Renal pelvis (tissue), 12 donors: ENCODE measurements around the gene URI1. TPM values are rescaled to one million over a fixed set of nuclear protein-coding genes. Genes with fewer than 3 reads are reported as not detected.
"Not testable (repeated sequence)": the region's sequence is repeated elsewhere in the genome, so short reads cannot be mapped to it uniquely, and the experiment has no call there.

ENCODE experiments used
- DNase-seq: peaks from one replicate; pipeline ENCODE4 v3.0.0-alpha.2; 2013
- long read RNA-seq, 16 experiments: transcript quantifications; one replicate each; lab custom pipeline, GENCODE V29; 2026
- polyA plus RNA-seq, 3 donors: library from polyadenylated mRNA; unstranded; fragments of 120-200 nt; gene quantifications; one replicate each; pipeline ENCODE4 v1.2.1, GENCODE V29; 2013; ENCODE audit not compliant: insufficient read length in 3 of 3

The URI1 gene, protein sequence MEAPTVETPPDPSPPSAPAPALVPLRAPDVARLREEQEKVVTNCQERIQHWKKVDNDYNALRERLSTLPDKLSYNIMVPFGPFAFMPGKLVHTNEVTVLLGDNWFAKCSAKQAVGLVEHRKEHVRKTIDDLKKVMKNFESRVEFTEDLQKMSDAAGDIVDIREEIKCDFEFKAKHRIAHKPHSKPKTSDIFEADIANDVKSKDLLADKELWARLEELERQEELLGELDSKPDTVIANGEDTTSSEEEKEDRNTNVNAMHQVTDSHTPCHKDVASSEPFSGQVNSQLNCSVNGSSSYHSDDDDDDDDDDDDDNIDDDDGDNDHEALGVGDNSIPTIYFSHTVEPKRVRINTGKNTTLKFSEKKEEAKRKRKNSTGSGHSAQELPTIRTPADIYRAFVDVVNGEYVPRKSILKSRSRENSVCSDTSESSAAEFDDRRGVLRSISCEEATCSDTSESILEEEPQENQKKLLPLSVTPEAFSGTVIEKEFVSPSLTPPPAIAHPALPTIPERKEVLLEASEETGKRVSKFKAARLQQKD
- 100 to 1,000 TPM in 2 of 3 donors, 10 to 100 TPM in 1; 85.8 to 112 (median 104) TPM for polyA plus RNA-seq
- long read RNA-seq, donor 1, transcript URI1-211 (3 exons, 1,032 nt) = major isoform, 5 of 35 reads
- long read RNA-seq, donor 1, partial matches to known transcripts = 23 of 35 reads
- long read RNA-seq, donor 1, other reads (novel, unspliced or antisense) = 0 of 35 reads
- long read RNA-seq, donor 2, transcript URI1-211 (3 exons, 1,032 nt) = minor isoform, 10 of 89 reads
- long read RNA-seq, donor 2, transcript URI1-202 (11 exons, 3,444 nt) = major isoform, 17 of 89 reads
- long read RNA-seq, donor 2, transcript URI1-206 (10 exons, 2,495 nt) = minor isoform, 5 of 89 reads
- long read RNA-seq, donor 2, partial matches to known transcripts = 57 of 89 reads
- long read RNA-seq, donor 2, other reads (novel, unspliced or antisense) = 0 of 89 reads
- long read RNA-seq, donor 3, transcript URI1-211 (3 exons, 1,032 nt) = minor isoform, 6 of 49 reads
- long read RNA-seq, donor 3, transcript URI1-202 (11 exons, 3,444 nt) = major isoform, 12 of 49 reads
- long read RNA-seq, donor 3, partial matches to known transcripts = 29 of 49 reads
- long read RNA-seq, donor 3, other reads (novel, unspliced or antisense) = 0 of 49 reads
- long read RNA-seq, donor 4, transcript URI1-211 (3 exons, 1,032 nt) = minor isoform, 5 of 55 reads
- long read RNA-seq, donor 4, transcript URI1-202 (11 exons, 3,444 nt) = major isoform, 8 of 55 reads
- long read RNA-seq, donor 4, partial matches to known transcripts = 41 of 55 reads
- long read RNA-seq, donor 4, other reads (novel, unspliced or antisense) = 0 of 55 reads
- long read RNA-seq, donor 5, transcript URI1-202 (11 exons, 3,444 nt) = major isoform, 5 of 8 reads
- long read RNA-seq, donor 5, partial matches to known transcripts = 0 of 8 reads
- long read RNA-seq, donor 5, other reads (novel, unspliced or antisense) = 0 of 8 reads
- long read RNA-seq, donor 6, transcript URI1-211 (3 exons, 1,032 nt) = major isoform, 14 of 86 reads
- long read RNA-seq, donor 6, transcript URI1-202 (11 exons, 3,444 nt) = minor isoform, 8 of 86 reads
- long read RNA-seq, donor 6, partial matches to known transcripts = 61 of 86 reads
- long read RNA-seq, donor 6, other reads (novel, unspliced or antisense) = 0 of 86 reads
- long read RNA-seq, donor 7, transcript URI1-202 (11 exons, 3,444 nt) = major isoform, 10 of 58 reads
- long read RNA-seq, donor 7, transcript URI1-211 (3 exons, 1,032 nt) = minor isoform, 7 of 58 reads
- long read RNA-seq, donor 7, partial matches to known transcripts = 37 of 58 reads
- long read RNA-seq, donor 7, other reads (novel, unspliced or antisense) = 0 of 58 reads
- long read RNA-seq, donor 8, partial matches to known transcripts = 13 of 17 reads
- long read RNA-seq, donor 8, other reads (novel, unspliced or antisense) = 0 of 17 reads
- long read RNA-seq, donor 9, transcript URI1-211 (3 exons, 1,032 nt) = minor isoform, 7 of 93 reads
- long read RNA-seq, donor 9, transcript URI1-202 (11 exons, 3,444 nt) = major isoform, 18 of 93 reads
- long read RNA-seq, donor 9, partial matches to known transcripts = 65 of 93 reads
- long read RNA-seq, donor 9, other reads (novel, unspliced or antisense) = 0 of 93 reads
- long read RNA-seq, donor 10, transcript URI1-202 (11 exons, 3,444 nt) = major isoform, 7 of 65 reads
- long read RNA-seq, donor 10, transcript URI1-211 (3 exons, 1,032 nt) = minor isoform, 6 of 65 reads
- long read RNA-seq, donor 10, partial matches to known transcripts = 48 of 65 reads
- long read RNA-seq, donor 10, other reads (novel, unspliced or antisense) = 0 of 65 reads
- long read RNA-seq, donor 11, partial matches to known transcripts = 19 of 25 reads
- long read RNA-seq, donor 11, other reads (novel, unspliced or antisense) = 0 of 25 reads
- long read RNA-seq, donor 12, transcript URI1-211 (3 exons, 1,032 nt) = minor isoform, 5 of 116 reads
- long read RNA-seq, donor 12, transcript URI1-202 (11 exons, 3,444 nt) = major isoform, 10 of 116 reads
- long read RNA-seq, donor 12, partial matches to known transcripts = 97 of 116 reads
- long read RNA-seq, donor 12, other reads (novel, unspliced or antisense) = 0 of 116 reads
- long read RNA-seq, donor 13, transcript URI1-211 (3 exons, 1,032 nt) = major isoform, 5 of 9 reads
- long read RNA-seq, donor 13, partial matches to known transcripts = 0 of 9 reads
- long read RNA-seq, donor 13, other reads (novel, unspliced or antisense) = 0 of 9 reads
- long read RNA-seq, donor 14 = 0 reads
- long read RNA-seq, donor 15, transcript URI1-202 (11 exons, 3,444 nt) = major isoform, 12 of 86 reads
- long read RNA-seq, donor 15, transcript URI1-211 (3 exons, 1,032 nt) = minor isoform, 10 of 86 reads
- long read RNA-seq, donor 15, transcript URI1-206 (10 exons, 2,495 nt) = minor isoform, 8 of 86 reads
- long read RNA-seq, donor 15, partial matches to known transcripts = 56 of 86 reads
- long read RNA-seq, donor 15, other reads (novel, unspliced or antisense) = 0 of 86 reads
- long read RNA-seq, donor 16, transcript URI1-211 (3 exons, 1,032 nt) = minor isoform, 6 of 62 reads
- long read RNA-seq, donor 16, transcript URI1-202 (11 exons, 3,444 nt) = major isoform, 11 of 62 reads
- long read RNA-seq, donor 16, transcript URI1-206 (10 exons, 2,495 nt) = minor isoform, 5 of 62 reads
- long read RNA-seq, donor 16, partial matches to known transcripts = 40 of 62 reads
- long read RNA-seq, donor 16, other reads (novel, unspliced or antisense) = 0 of 62 reads

DNA sequence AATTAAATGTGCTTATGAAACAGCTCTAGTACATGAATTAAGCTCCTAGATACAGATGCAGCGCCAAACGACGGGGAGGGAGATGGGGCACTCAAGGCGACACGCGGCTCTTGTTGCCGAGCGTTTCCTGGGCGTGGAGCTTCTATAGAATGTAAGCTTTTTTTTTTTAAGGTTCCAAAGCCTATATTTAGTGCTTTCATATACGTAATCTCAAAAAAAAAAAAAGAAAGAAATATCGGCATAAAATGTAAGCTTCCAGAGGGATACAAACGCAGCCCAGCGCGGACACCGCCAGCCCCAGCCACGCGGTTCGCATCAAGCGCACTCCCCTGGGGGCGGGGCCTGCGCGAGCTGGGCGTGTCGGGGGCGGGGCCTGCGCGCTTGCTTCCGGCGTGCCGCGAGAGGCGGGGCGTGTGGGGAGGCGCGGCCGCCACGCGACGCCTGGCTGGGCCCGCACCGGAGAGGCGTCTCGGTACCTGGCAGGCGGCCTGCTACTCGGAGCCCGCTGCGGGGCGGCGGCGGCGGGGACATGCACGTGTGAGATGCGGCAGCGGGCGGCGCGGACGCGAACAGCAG lies at the start of gene URI1:
Gene URI1, plus strand, starts transcription at position 412 of the 576 bp plus-strand sequence. CDS start 309 bp downstream, outside the sequence.
- DNase-seq = peak; percentile 86

DNA sequence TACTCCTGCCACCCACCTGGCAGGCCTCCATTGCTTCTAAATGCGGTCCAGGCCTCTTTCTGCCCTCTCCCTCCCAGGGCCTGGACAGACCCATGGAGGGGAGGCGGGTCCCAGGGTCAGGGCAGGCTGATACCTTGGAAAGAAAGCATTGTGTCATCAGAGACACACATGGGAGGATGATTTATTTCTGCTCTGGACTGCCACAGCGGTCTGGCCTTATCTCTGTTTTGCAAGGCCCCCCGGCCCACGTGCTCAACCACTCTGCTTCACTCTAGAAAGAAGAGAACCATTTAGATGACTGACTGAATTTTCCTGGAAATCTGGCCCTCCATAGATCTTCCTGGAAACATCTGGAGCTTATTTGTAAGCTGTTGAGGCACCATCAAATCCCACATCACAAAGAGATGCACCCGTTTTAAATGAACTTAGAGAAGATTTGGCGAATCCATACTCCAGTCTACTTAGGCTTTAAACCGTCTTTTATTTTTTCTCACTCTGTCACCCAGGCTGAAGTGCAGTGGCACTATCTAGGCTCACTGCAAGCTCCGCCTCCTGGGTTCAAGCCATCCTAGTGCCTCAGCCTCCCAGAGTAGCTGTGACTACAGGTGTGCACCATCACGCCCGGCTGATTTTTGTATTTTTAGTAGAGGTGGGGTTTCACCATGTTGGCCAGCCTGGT lies 48.3 kb upstream of the URI1 start:
- DNase-seq = no peak

DNA sequence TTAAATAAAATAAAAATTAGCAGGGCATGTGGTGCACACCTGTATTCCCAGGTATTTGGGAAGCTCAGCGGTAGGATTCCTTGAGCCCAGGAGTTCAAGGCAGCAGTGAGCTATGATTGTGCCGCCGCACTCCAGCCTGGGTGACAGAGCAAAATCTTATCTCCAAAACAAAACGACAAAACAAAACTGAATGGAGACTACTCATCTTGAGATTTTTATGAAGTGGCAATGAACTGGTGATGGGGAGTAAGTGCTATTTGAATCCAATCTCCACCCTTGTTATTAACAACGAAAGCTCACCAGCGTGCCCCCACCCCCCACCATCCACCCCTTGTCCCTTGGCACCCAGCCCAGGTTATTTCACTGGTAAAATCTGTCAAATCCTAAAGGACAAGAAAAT lies 45.2 kb upstream of the URI1 start:
- DNase-seq = no peak

DNA sequence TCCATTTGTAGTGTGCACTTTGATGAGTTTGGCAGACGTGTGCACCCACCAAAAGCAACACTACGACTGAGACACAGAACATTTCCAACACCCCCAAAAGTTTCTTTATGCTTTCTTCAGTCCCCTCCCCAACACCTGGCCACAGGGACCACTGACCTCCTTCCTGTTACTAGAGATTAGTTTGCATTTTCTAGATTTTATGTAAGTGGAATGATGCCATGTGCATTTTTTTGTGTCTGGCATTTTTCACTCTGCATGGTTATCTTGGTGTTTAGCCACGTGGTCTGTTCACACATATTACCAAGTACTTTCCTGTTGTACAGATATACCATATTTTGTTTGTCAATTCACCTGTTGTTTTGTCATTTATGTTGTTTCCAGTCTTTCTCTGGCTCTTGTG lies 44.6 kb upstream of the URI1 start:
- no peak for DNase-seq

DNA sequence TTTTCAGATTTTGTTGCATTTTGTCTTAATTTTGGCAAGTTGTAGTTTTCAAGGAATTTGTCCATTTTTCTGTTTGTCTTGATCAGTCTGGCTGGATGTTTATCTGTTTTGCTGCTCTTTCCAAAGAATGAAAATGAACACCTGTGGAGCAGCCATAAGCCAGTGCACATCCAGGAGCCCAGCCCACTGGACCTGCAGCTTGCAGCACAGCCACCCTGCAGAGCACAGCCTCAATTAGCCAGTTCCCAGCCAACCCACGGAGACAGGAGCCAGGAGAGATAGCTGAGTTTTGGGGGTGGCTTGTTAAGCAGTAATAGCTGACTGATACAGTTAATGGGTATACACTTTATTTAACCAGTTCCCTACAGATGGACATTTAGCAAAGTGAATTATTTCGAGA lies 38.0 kb upstream of the URI1 start:
- no peak for DNase-seq

DNA sequence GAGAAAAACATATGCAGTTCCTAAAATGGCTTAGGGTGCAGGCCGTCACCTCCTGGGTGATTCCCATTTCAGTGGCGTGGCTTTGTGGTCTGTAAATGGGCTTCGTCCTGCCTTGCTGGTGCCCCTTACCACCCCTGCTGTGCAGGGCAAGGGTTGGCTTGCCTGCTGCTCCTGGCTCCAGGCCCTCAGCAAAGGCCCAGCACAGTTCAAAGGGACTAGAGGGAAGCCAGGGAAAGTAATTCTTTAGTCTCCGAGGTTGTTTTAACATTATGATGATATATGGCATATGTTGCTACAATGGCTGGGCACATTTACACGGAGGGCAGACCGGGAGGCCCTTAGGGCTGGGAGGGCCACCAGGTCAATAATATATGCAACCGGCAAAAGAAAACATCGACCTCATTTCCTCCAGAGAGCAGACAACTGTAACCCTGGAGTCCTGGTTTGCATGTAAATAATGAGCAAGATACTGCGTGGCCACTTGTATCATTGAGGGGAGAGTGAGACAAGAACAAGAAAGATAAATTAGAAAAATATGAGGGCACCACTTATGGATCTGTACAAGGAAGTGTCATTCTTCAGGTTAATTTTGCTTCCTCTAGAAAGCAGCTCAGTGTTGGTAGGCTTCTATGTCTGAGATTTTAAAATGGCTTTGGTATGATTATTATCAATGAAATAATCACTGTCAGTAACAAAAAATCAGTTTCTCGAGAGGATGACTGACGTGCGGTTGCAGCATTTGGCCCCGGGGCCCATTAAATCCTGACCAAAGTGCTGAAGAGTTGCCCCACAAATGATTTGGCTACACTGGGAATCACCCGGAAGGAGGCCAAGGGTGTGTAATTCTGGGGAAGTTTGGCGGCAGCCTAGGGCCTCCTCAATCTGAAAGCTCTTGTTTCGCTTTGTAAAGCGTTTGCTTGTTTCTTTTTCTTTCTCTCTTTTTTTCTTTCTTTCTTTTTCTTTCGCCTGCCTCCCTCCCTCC lies 32.8 kb upstream of the URI1 start:
- no peak for DNase-seq

DNA sequence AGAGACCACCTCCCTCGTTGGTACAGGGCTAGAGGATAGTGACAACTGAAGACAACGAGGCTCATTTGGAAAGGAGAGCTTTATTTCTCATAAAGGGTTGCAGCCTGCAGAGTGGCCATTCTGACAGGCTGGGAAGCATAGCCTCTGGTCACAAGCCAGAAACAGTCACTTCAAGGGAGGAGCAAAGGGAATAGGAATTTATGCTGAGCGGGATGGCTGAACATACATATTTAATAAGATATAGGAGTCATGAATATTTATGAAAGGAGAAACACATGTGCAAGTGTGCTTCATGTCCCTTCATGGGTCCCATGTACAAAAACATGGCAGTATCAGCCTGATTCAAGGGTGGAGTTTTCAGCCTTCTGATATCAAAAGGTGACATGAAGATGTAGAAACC lies 27.1 kb upstream of the URI1 start:
- no peak for DNase-seq

DNA sequence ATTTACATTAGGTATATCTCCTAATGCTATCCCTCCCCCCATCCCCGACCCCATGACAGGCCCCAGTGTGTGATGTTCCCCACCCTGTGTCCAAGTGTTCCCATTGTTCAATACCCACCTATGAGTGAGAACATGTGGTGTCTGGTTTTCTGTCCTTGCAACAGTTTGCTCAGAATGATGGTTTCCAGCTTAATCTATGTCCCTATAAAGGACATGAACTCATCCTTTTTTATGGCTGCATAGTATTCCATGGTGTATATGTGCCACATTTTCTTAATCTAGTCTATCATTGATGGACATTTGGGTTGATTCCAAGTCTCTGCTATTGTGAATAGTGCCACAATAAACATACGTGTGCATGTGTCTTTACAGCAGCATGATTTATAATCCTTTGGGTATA lies 26.2 kb upstream of the URI1 start:
- not testable (repeated sequence) for DNase-seq

DNA sequence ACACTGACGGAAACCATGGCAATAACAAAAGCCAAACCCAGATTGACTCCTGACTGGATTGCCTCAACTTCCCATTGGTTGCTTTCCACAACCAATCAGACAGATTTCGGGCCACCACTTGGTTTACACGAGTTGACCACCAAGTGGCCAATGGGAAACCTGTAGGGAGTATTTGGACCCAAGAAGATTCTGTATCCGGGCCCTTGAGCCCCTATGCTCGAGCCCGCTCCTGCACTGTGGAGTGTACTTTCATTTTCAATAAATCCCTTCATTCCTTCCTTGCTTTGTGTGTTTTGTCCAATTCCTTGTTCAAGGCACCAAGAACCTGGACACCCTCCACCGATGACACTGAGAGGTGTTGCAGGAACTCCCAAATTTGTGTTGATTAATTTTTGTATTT lies 24.1 kb upstream of the URI1 start:
- no peak for DNase-seq

DNA sequence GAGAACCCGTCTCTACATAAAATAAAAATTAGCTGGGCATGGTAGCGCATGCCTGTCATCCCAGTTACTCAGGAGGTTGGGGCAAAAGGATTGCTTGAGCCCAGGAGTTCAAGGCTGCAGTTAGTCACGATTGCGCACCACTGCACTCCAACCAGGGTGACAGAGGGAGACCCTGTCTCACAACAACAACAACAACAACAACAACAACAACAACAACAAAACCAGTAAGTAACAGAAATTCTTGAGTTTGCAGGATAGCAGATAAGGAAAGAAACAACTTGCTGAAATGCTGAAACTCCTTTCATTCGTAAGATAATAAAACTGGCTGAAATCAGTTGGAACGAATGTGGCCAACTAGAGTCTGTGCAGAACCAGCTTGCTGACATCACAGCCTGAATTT lies 23.1 kb upstream of the URI1 start:
- no peak for DNase-seq

DNA sequence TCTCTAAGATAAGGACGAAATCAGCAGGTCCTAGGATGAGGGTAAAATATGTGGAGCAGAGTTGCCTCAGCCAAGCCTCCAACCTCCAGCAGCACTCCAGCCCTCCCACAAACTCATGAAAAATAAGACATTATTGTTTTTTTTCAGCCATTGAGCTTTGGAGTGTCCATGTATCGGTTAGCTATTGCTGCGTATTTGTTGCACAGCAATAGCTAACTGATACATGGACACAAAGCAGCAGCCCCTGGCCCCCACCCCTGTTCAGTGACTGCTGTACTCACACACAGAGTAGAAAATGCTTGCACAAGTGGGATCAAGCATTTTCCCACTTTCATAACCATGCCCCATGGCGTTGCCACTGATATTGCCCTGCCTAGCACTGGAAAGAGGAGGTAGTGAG lies 19.1 kb upstream of the URI1 start:
- DNase-seq = no peak

DNA sequence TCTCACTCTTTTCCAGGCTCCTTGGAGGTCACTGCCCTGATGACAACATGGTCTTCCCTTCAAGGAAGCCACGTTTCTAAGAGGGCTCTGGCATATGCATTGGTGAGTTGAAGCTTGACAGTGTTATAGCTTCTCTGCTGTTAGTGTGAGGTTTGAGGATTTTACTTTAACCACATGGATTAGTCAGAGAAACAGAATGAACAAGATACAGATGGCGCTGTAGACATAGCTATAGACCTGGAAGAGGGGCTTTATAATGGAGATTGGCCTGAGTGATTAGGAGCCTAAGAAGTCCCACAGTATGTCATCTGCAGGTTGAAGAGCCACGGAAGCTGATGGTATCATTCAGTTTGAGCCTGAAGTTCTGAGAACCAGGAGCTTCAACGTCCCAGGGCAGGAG lies 18.4 kb upstream of the URI1 start:
- DNase-seq = no peak

DNA sequence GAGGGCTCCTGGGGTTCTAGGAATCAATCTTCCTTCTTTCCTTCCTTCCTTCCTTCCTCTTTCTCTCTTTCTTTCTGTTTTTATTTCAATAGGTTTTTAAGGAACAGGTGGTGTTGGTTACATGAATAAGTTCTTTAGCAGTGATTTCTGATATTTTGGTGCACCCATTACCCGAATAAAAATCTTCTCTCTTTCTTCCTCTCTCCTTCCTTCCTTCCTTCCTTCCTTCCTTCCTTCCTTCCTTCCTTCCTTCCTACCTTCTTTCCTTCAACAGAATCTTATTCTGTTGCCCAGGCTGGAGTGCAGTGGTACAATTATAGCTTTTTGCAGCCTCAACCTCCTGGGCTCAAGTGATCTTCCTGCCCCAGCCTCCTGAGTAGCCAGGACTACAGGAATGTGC lies 16.0 kb upstream of the URI1 start:
- no peak for DNase-seq

DNA sequence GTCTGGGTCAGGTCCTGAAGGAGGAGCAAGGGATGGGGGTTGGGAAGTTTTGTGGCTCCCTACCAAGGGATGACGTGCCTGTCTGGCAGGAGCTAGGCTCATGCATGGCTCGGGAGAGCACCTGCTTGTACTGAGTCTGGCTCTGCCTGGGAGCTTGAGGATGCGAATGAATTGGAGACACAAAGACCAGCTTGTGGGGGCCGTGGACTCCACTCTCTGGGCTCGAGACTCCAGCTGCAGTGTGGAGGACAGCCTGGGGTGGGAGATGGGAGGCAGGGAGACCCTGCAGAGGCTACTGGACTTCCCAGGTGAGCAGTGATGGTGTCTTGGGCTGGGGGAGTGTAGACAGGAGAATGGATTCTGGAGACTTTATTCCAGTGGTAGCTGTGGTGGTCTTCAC lies 15.2 kb upstream of the URI1 start:
- no peak for DNase-seq

DNA sequence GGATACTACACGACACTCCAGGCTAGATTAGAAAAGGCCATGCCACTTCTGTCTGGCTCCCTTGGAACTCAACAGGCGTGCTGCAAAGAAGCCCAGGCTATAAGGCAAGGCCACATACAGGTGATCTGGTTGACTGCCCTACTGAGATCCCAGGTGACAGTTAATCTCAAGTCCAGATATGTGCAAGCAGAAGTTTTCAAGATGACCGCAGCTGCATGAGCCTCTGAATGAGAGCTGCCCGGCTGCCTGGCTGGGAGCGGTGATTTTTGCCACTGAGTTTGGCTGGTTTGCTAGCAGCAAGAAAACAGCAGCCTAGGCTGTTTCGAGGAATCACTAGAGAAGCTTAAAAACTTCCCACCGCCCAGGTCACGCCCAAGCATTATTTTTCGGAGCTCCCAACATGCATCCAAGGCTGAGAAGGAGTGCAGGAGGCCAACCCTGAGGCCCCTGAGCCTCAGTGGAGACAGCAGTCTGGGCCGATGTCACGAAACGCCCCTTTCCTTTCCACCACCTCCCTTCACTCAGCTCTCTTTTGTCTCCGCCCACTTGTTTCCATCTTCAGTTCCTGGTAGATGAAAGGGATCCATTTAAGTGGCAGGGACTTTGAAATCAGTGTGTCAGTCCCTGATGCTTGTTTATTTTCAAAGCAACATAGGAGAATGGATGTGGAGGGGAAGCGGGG lies 14.0 kb upstream of the URI1 start:
- no peak for DNase-seq
